GM10248 (cell line): Measurements from ENCODE around the gene WWP2.

ENCODE experiments used
- CTCF ChIA-PET: fragments of 300-600 bp; sonication (Branson Sonifier 250); formaldehyde crosslinking; extraction: SDS; loops from one replicate; lab custom pipeline; 2021; ENCODE audit warnings: antibody characterized with exemption; lab: Yijun Ruan, JAX
- POLR2A ChIA-PET: fragments of 350-650 bp; sonication (Branson Sonifier 250); formaldehyde crosslinking; extraction: SDS; loops from one replicate; lab custom pipeline; 2020; ENCODE audit warnings: antibody characterized with exemption; lab: Yijun Ruan, JAX
- DNase-seq: peaks from one replicate; pipeline ENCODE4 v3.0.0; 2012; ENCODE audit errors: extremely low spot score
- CTCF ChIP-seq: IDR thresholded peaks from 2 replicates; pipeline ENCODE4 v1.5.1; 2012; ENCODE audit warnings: mild to moderate bottlenecking, low read depth; ENCODE audit errors: extremely low read depth, missing control alignments, control extremely low read depth

WWP2 gene

GRCh38 chr16:69893106-69893505, 131.0 kb downstream of the WWP2 start:
- DNase-seq, result no peak
- CTCF ChIA-PET, result interaction anchor here (0.9 to 1.0 kb wide), 2 partner anchors 37 to 96 kb away, joined by 3 read pairs; no protein-coding TSS in a partner anchor
- no peak for TF ChIP-seq CTCF
- POLR2A ChIA-PET, result interaction anchor here (0.6 kb wide), 1 partner anchor 16 kb away, joined by 3 read pairs; no protein-coding TSS in a partner anchor

GRCh38 chr16:69894676-69895075, 132.5 kb downstream of the WWP2 start:
- no peak for TF ChIP-seq CTCF
- CTCF ChIA-PET, result interaction anchor here (1.3 to 1.9 kb wide), 2 partner anchors 35 to 46 kb away, joined by 3 to 8 read pairs; no protein-coding TSS in a partner anchor
- DNase-seq, result no peak
- POLR2A ChIA-PET, result no interaction called here

GRCh38 chr16:69903865-69904415, 141.8 kb downstream of the WWP2 start:
- CTCF ChIA-PET, result interaction anchor here (1.2 to 2.6 kb wide), 3 partner anchors 20 to 26 kb away, joined by 3 to 7 read pairs (median 3); no protein-coding TSS in a partner anchor
- POLR2A ChIA-PET, result no interaction called here
- TF ChIP-seq CTCF, result no peak

GRCh38 chr16:69904495-69905170, 142.5 kb downstream of the WWP2 start:
- TF ChIP-seq CTCF, result no peak
- CTCF ChIA-PET, result interaction anchor here (2.6 kb wide), 1 partner anchor 26 kb away, joined by 7 read pairs; no protein-coding TSS in a partner anchor
- POLR2A ChIA-PET, result no interaction called here
- DNase-seq, result no peak

More at GRCh38 chr16:69903865-69904415, 141.8 kb downstream of the WWP2 start:
- DNase-seq, result no peak

- no peak for TF ChIP-seq CTCF
- CTCF ChIA-PET, result interaction anchor here (2.6 kb wide), 1 partner anchor 25 kb away, joined by 7 read pairs; no protein-coding TSS in a partner anchor
- POLR2A ChIA-PET, result no interaction called here
- no peak for DNase-seq
Measured at GRCh38 chr16:69905171-69905555, 143.0 kb downstream of the WWP2 start.

- CTCF ChIA-PET, result interaction anchor here (0.9 to 1.7 kb wide), 3 partner anchors 10 to 724 kb away, joined by 3 to 6 read pairs (median 3); no protein-coding TSS in a partner anchor
- POLR2A ChIA-PET, result interaction anchor here (0.6 kb wide), 1 partner anchor 547 kb away, joined by 3 read pairs; no protein-coding TSS in a partner anchor
- no peak for DNase-seq
Measured at GRCh38 chr16:69906838-69907401, 144.8 kb downstream of the WWP2 start.

More at GRCh38 chr16:69906838-69907401, 144.8 kb downstream of the WWP2 start:
- no peak for TF ChIP-seq CTCF
